H9 (cell line): Measurements from ENCODE around the gene ERC1. TPM values are rescaled to one million over a fixed set of nuclear protein-coding genes. Genes with fewer than 3 reads are reported as not detected.

Experiments used
- DNase-seq: peaks from one replicate; pipeline ENCODE4 v3.0.0-alpha.2; 2017
- H2AFZ ChIP-seq: one replicate; pipeline ENCODE4 v1.6.1; 2013; ENCODE audit warnings: mild to moderate bottlenecking, low read length, control low read depth, moderate library complexity
- H2AK5ac ChIP-seq: 2 replicates; pipeline ENCODE4 v1.6.1; 2013; ENCODE audit warnings: low read length, control low read depth, mixed read lengths; ENCODE audit not compliant: insufficient read length
- H2BK120ac ChIP-seq: one replicate; pipeline ENCODE4 v1.6.1; 2013; ENCODE audit warnings: low read depth, mild to moderate bottlenecking, low read length, control low read depth, inconsistent platforms; ENCODE audit not compliant: poor library complexity, severe bottlenecking
- H2BK12ac ChIP-seq: 2 replicates; pipeline ENCODE4 v1.6.1; 2013; ENCODE audit warnings: low read length, control low read depth, mixed read lengths, low read depth; ENCODE audit not compliant: insufficient read length
- H2BK15ac ChIP-seq: 2 replicates; pipeline ENCODE4 v1.6.1; 2013; ENCODE audit warnings: low read depth, low read length, control low read depth
- H2BK20ac ChIP-seq: one replicate; pipeline ENCODE4 v1.6.1; 2013; ENCODE audit warnings: low read depth, mild to moderate bottlenecking, low read length, control low read depth, inconsistent platforms; ENCODE audit not compliant: poor library complexity, severe bottlenecking
- H2BK5ac ChIP-seq: 2 replicates; pipeline ENCODE4 v1.6.1; 2013; ENCODE audit warnings: low read length, control low read depth, mixed read lengths; ENCODE audit not compliant: insufficient read length
- H3K14ac ChIP-seq: 2 replicates; pipeline ENCODE4 v1.6.1; 2013; ENCODE audit warnings: low read length, control low read depth; ENCODE audit not compliant: insufficient read depth
- H3K18ac ChIP-seq: 2 replicates; pipeline ENCODE4 v1.6.1; 2013; ENCODE audit warnings: low read depth, mild to moderate bottlenecking, mixed read lengths, low read length, control low read depth; ENCODE audit not compliant: insufficient read length
- H3K23ac ChIP-seq: 2 replicates; pipeline ENCODE4 v1.6.1; 2013; ENCODE audit warnings: low read length, control low read depth, mixed read lengths, low read depth; ENCODE audit not compliant: insufficient read length
- H3K23me2 ChIP-seq: 2 replicates; pipeline ENCODE4 v1.6.1; 2013; ENCODE audit warnings: low read depth, mild to moderate bottlenecking, mixed read lengths, low read length, control low read depth; ENCODE audit not compliant: insufficient read length, poor library complexity, severe bottlenecking
- H3K27ac ChIP-seq: 2 replicates; pipeline ENCODE4 v1.5.1; 2013; ENCODE audit warnings: low read length, control low read depth, mixed read lengths, low read depth; ENCODE audit not compliant: insufficient read length
- H3K27me3 ChIP-seq: 2 replicates; pipeline ENCODE4 v1.6.1; 2013; ENCODE audit warnings: low read length, control low read depth, inconsistent platforms; ENCODE audit not compliant: insufficient read depth
- H3K4ac ChIP-seq: 2 replicates; pipeline ENCODE4 v1.6.1; 2013; ENCODE audit warnings: low read depth, mild to moderate bottlenecking, control low read depth, inconsistent platforms, low read length, moderate library complexity
- H3K4me1 ChIP-seq: 2 replicates; pipeline ENCODE4 v1.6.1; 2013; ENCODE audit warnings: low read length, control low read depth, inconsistent platforms; ENCODE audit not compliant: insufficient read depth
- H3K4me2 ChIP-seq: 2 replicates; pipeline ENCODE4 v1.6.1; 2013; ENCODE audit warnings: low read length, control low read depth, mixed read lengths; ENCODE audit not compliant: insufficient read length, insufficient read depth
- H3K56ac ChIP-seq: 2 replicates; pipeline ENCODE4 v1.6.1; 2013; ENCODE audit warnings: low read depth, mild to moderate bottlenecking, mixed read lengths, low read length, control low read depth; ENCODE audit not compliant: insufficient read length
- H3K79me1 ChIP-seq: 2 replicates; pipeline ENCODE4 v1.6.1; 2013; ENCODE audit warnings: low read depth, mild to moderate bottlenecking, moderate library complexity, low read length, control low read depth, inconsistent platforms; ENCODE audit not compliant: insufficient read depth, poor library complexity, severe bottlenecking
- H3K79me2 ChIP-seq: 2 replicates; pipeline ENCODE4 v1.6.1; 2013; ENCODE audit warnings: low read length, control low read depth, inconsistent platforms; ENCODE audit not compliant: insufficient read depth
- H3K9ac ChIP-seq: 2 replicates; pipeline ENCODE4 v1.6.1; 2013; ENCODE audit warnings: low read length, control low read depth, mixed read lengths; ENCODE audit not compliant: insufficient read length; ENCODE audit errors: extremely low read depth
- H3K9me3 ChIP-seq: one replicate; pipeline ENCODE4 v1.6.1; 2013; ENCODE audit warnings: low read depth, low read length, inconsistent platforms; ENCODE audit not compliant: control insufficient read depth
- H3T11ph ChIP-seq: one replicate; pipeline ENCODE4 v1.6.1; 2013; ENCODE audit warnings: mild to moderate bottlenecking, low read length, control low read depth, inconsistent platforms
- H4K20me1 ChIP-seq: one replicate; pipeline ENCODE4 v1.6.1; 2013; ENCODE audit not compliant: control insufficient read depth, insufficient read length, insufficient read depth
- H4K5ac ChIP-seq: 2 replicates; pipeline ENCODE4 v1.6.1; 2013; ENCODE audit warnings: low read depth, mild to moderate bottlenecking, mixed read lengths, low read length, control low read depth; ENCODE audit not compliant: insufficient read length
- H4K8ac ChIP-seq: replicated peaks from 2 replicates; pipeline ENCODE4 v1.6.1; 2013; ENCODE audit warnings: low read length, control low read depth, mixed read lengths, low read depth; ENCODE audit not compliant: insufficient read length
- H4K91ac ChIP-seq: 2 replicates; pipeline ENCODE4 v1.6.1; 2013; ENCODE audit warnings: low read depth, mild to moderate bottlenecking, moderate library complexity, mixed read lengths, low read length, control low read depth; ENCODE audit not compliant: insufficient read length
- H3K27ac Mint-ChIP-seq, 3 experiments: 2 replicates in 2 of 3; 3 replicates in 1 of 3; pipeline ENCODE4 v1.8.0; 2020 to 2021; ENCODE audit warnings: mixed read lengths in 3 of 3, mild to moderate bottlenecking in 1 of 3, moderate library complexity in 1 of 3
- H3K27me3 Mint-ChIP-seq: 2 replicates; pipeline ENCODE4 v1.8.0; 2021; ENCODE audit warnings: low read depth, mild to moderate bottlenecking, moderate library complexity, mixed read lengths
- H3K36me3 Mint-ChIP-seq, 3 experiments: 2 replicates in 2 of 3; 3 replicates in 1 of 3; pipeline ENCODE4 v1.8.0; 2020 to 2021; ENCODE audit warnings: low read depth in 3 of 3, mixed read lengths in 3 of 3; ENCODE audit not compliant: insufficient read depth in 1 of 3
- H3K4me1 Mint-ChIP-seq, 2 experiments: 2 replicates each; pipeline ENCODE4 v1.8.0; 2020; ENCODE audit warnings: mixed read lengths in 2 of 2
- H3K4me3 Mint-ChIP-seq, 2 experiments: 2 replicates in 1 of 2; 3 replicates in 1 of 2; pipeline ENCODE4 v1.8.0; 2020 to 2021; ENCODE audit warnings: mild to moderate bottlenecking in 2 of 2, mixed read lengths in 2 of 2, moderate library complexity in 1 of 2
- H3K9me3 Mint-ChIP-seq, 2 experiments: 2 replicates in 1 of 2; 3 replicates in 1 of 2; pipeline ENCODE4 v1.8.0; 2020; ENCODE audit warnings: mild to moderate bottlenecking in 2 of 2, mixed read lengths in 2 of 2, moderate library complexity in 1 of 2
- WGBS: extraction: QIAGEN DNeasy Blood & Tissue Kit; methylation state at CpG from one replicate; pipeline ENCODE4 v1.1.7; 2013; ENCODE audit warnings: missing lambda C conversion rate, low lambda C conversion rate, mixed read lengths; ENCODE audit not compliant: insufficient read length; ENCODE audit errors: extremely low coverage; 5-methylcytosine and 5-hydroxymethylcytosine counted together
- total RNA-seq: library from RNA; stranded (reverse); gene quantifications from 2 replicates; pipeline ENCODE4 v1.2.1, GENCODE V29; 2021
- TF ChIP-seq, protein P1 (sequence below): fragments of 200-600 bp; sonication (generic); conservative IDR thresholded peaks from 3 replicates; pipeline ENCODE4 v1.8.0; 2021; ENCODE audit warnings: antibody characterized with exemption, mild to moderate bottlenecking

ERC1 gene
- total RNA-seq, 1 experiment from 2014 or later: 51.2 TPM

DNA sequence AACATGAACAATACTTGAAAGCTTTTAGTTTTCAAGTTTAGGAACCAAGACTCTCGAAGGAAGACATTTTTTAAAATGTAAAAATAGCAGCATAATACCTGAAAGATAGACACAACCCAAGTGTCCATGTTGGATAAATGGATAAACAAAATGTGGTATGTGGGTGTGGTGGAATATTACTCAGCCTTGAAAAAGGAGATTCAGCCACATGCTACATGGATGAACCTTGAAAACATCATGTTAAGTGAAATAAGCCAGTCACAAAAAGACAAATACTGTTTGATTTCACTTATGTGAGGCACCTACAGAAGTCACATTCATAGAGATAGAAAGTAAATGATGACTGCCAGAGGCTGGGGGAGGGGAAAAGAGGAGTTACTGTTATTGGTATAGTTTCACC lies 374.7 kb downstream of the ERC1 start:
- no peak overlapping the region for H3K27ac ChIP-seq
- no peak overlapping the region for H3K27ac Mint-ChIP-seq
- no peak overlapping the region for H3K18ac ChIP-seq
- TF ChIP-seq, protein P1, sequence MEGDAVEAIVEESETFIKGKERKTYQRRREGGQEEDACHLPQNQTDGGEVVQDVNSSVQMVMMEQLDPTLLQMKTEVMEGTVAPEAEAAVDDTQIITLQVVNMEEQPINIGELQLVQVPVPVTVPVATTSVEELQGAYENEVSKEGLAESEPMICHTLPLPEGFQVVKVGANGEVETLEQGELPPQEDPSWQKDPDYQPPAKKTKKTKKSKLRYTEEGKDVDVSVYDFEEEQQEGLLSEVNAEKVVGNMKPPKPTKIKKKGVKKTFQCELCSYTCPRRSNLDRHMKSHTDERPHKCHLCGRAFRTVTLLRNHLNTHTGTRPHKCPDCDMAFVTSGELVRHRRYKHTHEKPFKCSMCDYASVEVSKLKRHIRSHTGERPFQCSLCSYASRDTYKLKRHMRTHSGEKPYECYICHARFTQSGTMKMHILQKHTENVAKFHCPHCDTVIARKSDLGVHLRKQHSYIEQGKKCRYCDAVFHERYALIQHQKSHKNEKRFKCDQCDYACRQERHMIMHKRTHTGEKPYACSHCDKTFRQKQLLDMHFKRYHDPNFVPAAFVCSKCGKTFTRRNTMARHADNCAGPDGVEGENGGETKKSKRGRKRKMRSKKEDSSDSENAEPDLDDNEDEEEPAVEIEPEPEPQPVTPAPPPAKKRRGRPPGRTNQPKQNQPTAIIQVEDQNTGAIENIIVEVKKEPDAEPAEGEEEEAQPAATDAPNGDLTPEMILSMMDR: no peak
- H2AFZ ChIP-seq: no peak overlapping the region
- no peaks in the 10 kb centered on the region for H3K27me3 ChIP-seq
- H3K9ac ChIP-seq: no peak overlapping the region
- no peaks in the 10 kb centered on the region for H3K79me2 ChIP-seq
- no peak overlapping the region for H3K14ac ChIP-seq
- H2BK120ac ChIP-seq: no peak overlapping the region
- H2BK5ac ChIP-seq: no peak overlapping the region
- H3K36me3 Mint-ChIP-seq: peaks cover 0 to 4% (median 0%) of the 10 kb centered on the region in 3 experiments; a peak in 1 of 7 replicates
- H4K5ac ChIP-seq: no peak overlapping the region
- H3K4me1 ChIP-seq: no peaks in the 10 kb centered on the region; the same call in 1 of the 2 replicates
- no peak overlapping the region for H4K91ac ChIP-seq
- H2AK5ac ChIP-seq: no peak overlapping the region
- no peak overlapping the region for H3K56ac ChIP-seq
- no peaks in the 10 kb centered on the region; the same call in 1 of the 2 replicates for H3K27me3 Mint-ChIP-seq
- H3K9me3 ChIP-seq: no peaks in the 10 kb centered on the region
- no peak overlapping the region for H3K23ac ChIP-seq
- no peak overlapping the region for H3K4me3 Mint-ChIP-seq
- H2BK15ac ChIP-seq: no peak overlapping the region
- peaks cover 15 to 17% of the 10 kb centered on the region in 2 experiments for H3K4me1 Mint-ChIP-seq
- H3K79me1 ChIP-seq: no peaks in the 10 kb centered on the region
- H2BK20ac ChIP-seq: no peak overlapping the region
- no peaks in the 10 kb centered on the region for H3K23me2 ChIP-seq
- H3K9me3 Mint-ChIP-seq: no peaks in the 10 kb centered on the region
- no peaks in the 10 kb centered on the region for H4K20me1 ChIP-seq
- H3K4ac ChIP-seq: no peak overlapping the region
- H4K8ac ChIP-seq: no peak overlapping the region
- no peak overlapping the region for H3T11ph ChIP-seq
- no peak overlapping the region for H3K4me2 ChIP-seq
- WGBS: no CpG with 5 or more reads among the region's 1 CpG
- no peak for DNase-seq
- H2BK12ac ChIP-seq: no peak overlapping the region
